Measurements from ENCODE around the gene NOSIP. TPM values are rescaled to one million over a fixed set of nuclear protein-coding genes. Genes with fewer than 3 reads are reported as not detected.

The NOSIP gene
- total RNA-seq, 2 experiments from 2014 or later = 35.1 to 74.7 TPM

- intact Hi-C loops (cut with micrococcal nuclease; ENCODE audit: unreplicated experiment) = no loop called here
- Histone ChIP-seq H3K27ac (ENCODE audit: low read depth, low read length, poor library complexity, severe bottlenecking) (no peak overlapping the region), H2AFZ (ENCODE audit: low read length) (no peak overlapping the region), H4K20me1 (ENCODE audit: insufficient read depth, low read length) (no peaks in the 10 kb centered on the region), H3K9me3 (ENCODE audit: low read length) (no peaks in the 10 kb centered on the region), H3K4me3 (ENCODE audit: low read depth, low read length, poor library complexity, severe bottlenecking) (no peak overlapping the region), H3K4me1 (ENCODE audit: insufficient read depth, low read length, poor library complexity, severe bottlenecking) (peaks cover 39% of the 10 kb centered on the region), H3K9me2 (ENCODE audit: insufficient read depth, low read length) (no peaks in the 10 kb centered on the region), H3K79me2 (ENCODE audit: insufficient read depth, low read depth, low read length) (no peaks in the 10 kb centered on the region), H3K4me2 (ENCODE audit: low read length) (0 out of 2 replicates have a peak overlapping the region, but pooled peaks have one; percentile 56), H3K36me3 (ENCODE audit: insufficient read depth, low read length) (no peaks in the 10 kb centered on the region)
- BruUV-seq (replicated peaks) = no TSS peak
- ChIA-PET CTCF (ENCODE audit: unreplicated experiment) (no interaction called here), POLR2A (interaction anchor here (0.7 kb wide), 1 partner anchor 30 kb away, joined by 4 read pairs; no protein-coding TSS in a partner anchor)
- DNase-seq (ENCODE audit: low spot score) = no peak
- TF ChIP-seq EZH2phosphoT487 (IDR thresholded peaks at IDR 0.05; ENCODE audit: borderline replicate concordance, low read depth, low read length) = no peak
- no peak for TF ChIP-seq CTCF (conservative IDR thresholded peaks at IDR 0.05; ENCODE audit: low read length)
Observed at GRCh38 chr19:49536921-49537462, 43.4 kb downstream of the NOSIP start.

GRCh38 chr19:49534632-49535385, 45.5 kb downstream of the NOSIP start:
- Histone ChIP-seq H4K20me1 (ENCODE audit: insufficient read depth, low read length) (no peaks in the 10 kb centered on the region), H3K9me3 (ENCODE audit: low read length) (no peaks in the 10 kb centered on the region), H3K4me3 (ENCODE audit: low read depth, low read length, poor library complexity, severe bottlenecking) (peak overlapping the region; percentile 72), H3K9me2 (ENCODE audit: insufficient read depth, low read length) (no peaks in the 10 kb centered on the region), H2AFZ (ENCODE audit: low read length) (peak overlapping the region; percentile 80), H3K4me1 (ENCODE audit: insufficient read depth, low read length, poor library complexity, severe bottlenecking) (peaks cover 39% of the 10 kb centered on the region), H3K79me2 (ENCODE audit: insufficient read depth, low read depth, low read length) (no peaks in the 10 kb centered on the region), H3K36me3 (ENCODE audit: insufficient read depth, low read length) (no peaks in the 10 kb centered on the region), H3K27ac (ENCODE audit: low read depth, low read length, poor library complexity, severe bottlenecking) (no peak overlapping the region), H3K4me2 (ENCODE audit: low read length) (peak overlapping the region; percentile 94)
- CTCF ChIA-PET (ENCODE audit: unreplicated experiment) = no interaction called here
- no peak for TF ChIP-seq CTCF (conservative IDR thresholded peaks at IDR 0.05; ENCODE audit: low read length)
- no peak for TF ChIP-seq EZH2phosphoT487 (IDR thresholded peaks at IDR 0.05; ENCODE audit: borderline replicate concordance, low read depth, low read length)
- DNase-seq (ENCODE audit: low spot score) = no peak
- POLR2A ChIA-PET = interaction anchor here (1.2 kb wide), 1 partner anchor 36 kb away, joined by 3 read pairs; no protein-coding TSS in a partner anchor
- intact Hi-C loops (cut with micrococcal nuclease; ENCODE audit: unreplicated experiment) = no loop called here
- no TSS peak for BruUV-seq (replicated peaks)
